ENCODE data around the gene SSH2.

DNA sequence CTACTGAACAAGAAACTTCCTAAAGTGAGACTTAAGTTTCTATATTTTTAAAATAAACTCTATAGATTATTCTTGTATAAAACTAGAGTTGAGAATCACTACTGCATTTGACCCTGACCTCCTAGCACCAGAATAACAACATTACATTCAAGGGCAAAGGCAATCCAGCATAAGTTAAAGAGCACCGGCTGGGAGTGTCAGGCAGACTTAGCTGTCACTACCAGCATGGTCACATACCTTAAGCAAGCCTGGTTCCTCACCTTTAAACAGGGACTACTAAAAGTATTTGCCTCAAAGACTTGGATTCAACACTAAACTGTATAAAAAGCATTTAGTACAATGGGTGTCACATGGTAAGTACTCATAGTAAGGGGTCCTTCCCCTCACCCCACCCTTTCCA lies 90.4 kb downstream of the SSH2 start:
- TF ChIP-seq, protein P1, sequence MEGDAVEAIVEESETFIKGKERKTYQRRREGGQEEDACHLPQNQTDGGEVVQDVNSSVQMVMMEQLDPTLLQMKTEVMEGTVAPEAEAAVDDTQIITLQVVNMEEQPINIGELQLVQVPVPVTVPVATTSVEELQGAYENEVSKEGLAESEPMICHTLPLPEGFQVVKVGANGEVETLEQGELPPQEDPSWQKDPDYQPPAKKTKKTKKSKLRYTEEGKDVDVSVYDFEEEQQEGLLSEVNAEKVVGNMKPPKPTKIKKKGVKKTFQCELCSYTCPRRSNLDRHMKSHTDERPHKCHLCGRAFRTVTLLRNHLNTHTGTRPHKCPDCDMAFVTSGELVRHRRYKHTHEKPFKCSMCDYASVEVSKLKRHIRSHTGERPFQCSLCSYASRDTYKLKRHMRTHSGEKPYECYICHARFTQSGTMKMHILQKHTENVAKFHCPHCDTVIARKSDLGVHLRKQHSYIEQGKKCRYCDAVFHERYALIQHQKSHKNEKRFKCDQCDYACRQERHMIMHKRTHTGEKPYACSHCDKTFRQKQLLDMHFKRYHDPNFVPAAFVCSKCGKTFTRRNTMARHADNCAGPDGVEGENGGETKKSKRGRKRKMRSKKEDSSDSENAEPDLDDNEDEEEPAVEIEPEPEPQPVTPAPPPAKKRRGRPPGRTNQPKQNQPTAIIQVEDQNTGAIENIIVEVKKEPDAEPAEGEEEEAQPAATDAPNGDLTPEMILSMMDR (IDR thresholded peaks at IDR 0.05 in 4 of 5, conservative IDR thresholded peaks at IDR 0.05 in 1 of 5), result no peak
- TF ChIP-seq POLR2A (IDR thresholded peaks at IDR 0.05), result no peak
